ENCODE results near the gene PPP1CA.
A peak's percentile ranks its signal among the peaks of the same experiment; 100 is the strongest.

The PPP1CA gene

DNA sequence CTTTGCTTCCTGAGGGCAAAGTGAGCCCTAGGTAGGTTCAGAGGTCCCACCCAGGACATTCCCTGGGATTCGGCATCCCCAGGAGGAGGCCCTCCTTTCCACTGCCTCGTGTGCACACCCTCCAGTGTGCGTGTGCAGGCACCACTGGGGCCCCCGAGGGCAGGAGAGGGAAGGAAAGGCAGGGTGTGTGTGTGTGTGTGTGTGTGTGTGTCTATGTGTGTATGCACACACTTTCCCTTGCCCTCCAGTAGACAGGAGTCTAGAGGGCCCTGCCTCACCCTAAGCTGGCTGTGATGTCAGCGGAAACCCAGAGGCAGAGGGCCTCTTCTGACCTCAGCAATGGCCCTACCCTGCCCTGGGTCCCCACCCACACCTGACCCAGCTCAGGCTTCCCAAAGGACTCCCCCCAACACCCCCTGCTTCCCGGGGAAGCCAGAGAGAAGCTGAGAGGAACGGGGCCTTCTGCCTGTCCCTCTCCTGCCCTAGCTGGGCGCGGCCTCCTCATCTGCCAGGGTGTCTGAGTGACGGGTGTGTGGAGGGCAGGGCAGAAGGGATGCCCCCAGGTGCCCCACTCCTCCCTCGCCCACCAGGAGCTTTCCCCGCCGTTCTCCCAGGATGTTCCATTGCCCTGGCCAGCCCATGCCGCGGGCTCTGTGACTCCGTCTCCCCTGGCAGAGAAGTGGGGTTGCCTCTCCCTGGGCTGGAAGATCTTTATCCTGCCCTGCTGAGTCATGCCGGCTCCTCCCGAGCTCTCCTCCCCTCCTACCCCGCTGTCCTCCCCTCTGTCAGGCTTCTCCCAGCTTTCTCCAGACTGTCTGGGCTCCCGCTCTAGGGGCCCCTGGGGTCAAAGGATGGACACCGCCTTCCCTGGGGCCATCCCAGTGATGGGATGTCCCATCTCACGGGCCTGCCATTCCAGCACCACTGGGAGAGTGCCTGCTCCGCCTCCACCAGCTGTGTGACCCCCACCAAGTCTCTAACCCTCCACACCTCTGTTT is 22.3 kb downstream of the PPP1CA start:
- DNase-seq, result no peak

DNA sequence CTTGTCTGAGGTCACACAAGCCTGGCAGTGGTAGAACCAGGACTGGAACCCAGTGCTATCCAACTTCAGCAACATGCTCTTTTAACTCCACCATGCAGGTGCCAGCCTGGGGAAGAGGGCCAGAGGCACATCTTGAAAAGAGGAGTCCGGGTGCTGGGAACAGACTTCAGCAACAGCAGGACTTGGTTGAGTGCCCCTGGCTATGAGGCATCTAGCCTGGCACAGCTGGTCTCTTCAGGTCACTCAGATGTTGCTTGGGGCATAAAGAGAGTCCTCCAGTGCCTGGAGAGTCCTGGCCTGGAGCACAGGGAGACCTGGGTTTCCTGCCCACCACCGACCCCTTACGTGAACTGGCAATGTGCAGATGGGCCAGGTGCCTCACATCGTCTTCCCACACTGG is 23.1 kb downstream of the PPP1CA start:
- no peak for DNase-seq

DNA sequence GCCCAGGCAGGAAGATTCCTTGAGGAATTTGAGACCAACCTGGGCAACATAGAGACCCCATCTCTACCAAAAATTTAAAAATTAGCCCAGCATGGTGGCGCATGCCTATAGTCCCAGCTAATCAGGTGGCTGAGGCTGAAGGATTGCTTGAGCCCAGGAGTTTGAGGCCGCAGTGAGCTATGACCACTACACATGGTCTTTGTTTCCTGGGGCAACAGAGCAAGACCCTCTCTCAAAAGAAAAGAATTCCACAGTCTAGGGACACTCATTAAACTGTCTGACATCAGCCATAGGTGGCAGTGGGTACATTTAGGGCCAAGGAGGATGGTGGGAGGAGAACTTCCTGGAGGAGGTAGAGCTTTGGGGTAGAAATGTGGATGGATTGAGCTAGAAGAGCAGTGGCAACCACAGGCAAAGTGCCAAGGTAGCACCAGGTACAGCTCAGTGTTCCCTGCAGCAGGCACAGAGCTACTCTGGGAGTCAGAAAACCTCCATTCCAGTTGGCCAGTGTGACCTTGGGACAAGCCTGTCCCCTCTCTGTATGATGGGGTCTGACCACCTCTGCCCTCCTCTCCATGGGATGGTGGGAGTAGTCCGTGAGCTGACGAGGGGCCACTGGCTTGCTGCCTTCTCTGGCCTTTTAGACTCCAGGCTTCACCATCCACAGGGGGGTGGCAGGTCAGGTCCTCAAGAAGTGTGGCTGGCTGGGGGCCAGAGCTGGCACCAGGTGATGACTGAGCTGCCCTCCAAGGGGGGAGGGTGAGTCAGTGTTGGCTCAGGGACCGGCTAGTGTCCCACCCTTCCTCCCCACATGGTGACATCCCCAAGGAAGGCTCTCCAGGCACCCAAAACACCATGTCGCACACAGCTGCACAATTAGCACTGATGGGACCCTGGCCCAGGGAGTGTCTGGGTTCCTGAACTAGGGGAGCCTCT is 24.5 kb downstream of the PPP1CA start:
- no peak for DNase-seq

DNA sequence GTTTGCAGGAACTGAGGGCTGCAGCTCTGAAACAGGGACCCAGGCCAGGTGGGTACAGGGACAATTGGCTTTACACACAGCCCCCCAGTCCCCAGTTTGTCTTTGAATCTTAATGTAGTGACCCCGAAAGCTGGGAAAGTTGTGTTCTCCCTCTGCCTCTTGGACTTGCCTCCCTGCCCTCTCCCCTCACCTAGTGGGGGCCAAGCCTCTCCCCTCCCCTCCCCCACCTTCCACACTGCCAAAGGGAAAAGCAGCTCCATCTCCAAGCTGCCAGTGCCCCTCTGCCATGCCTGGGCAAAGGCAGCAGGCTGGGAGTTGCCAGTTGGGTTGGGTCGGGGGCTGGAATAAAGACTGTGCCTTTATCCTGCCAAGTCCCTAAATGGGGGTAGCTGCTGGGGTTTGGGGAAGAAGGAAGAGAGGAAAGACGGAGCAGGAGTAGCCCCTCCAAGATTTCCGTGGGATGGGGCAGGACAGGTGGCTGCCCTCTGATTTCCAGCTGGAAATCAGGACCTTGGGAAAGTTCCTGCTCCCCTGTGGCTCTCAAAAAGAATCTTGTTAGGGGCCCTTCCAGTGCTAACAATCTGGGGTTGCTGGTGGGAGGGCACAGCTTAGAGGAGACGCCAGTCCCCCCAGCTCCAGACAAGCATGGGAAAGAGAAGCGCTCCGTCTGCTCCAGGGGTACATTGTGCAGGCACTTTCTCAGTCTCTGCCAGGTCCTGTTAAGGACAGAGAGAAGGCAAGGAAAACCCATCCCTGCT is 25.4 kb downstream of the PPP1CA start:
- no peak for DNase-seq

DNA sequence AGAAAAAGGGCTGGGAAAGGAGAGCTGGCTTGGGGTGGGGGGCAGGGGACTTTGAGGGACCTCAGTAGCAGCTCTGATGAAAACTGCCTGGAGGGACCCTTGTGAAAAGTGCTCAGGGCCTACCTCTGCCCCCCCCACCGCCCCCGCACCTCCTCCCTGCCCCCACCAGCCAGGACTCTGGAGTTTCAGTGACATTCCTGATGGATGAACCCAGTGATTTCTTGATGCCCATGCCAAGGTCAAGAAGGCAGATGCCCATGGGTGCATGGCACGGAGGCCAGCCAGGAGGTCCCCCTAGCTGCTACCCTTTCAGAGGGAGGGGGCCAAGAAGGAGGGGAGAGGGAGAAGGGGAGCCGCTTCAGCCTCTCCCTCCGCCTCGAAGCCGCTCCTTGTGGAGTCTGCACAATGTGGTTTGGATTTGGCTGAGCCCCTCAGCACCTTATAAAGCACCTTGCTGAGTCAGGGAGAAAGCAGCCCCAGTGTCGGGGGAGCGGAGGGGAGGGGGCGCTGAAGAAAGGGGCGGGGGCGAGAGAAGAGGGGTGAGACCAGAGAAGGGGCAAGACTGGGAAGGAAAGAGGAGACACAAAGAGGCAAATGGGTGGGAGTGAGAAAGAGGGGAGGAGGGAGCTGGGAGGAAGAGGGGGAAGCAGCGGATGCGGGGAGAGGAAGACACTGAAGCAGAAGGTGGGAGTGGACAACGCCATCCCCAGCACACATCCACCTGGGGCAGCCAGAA is 26.2 kb downstream of the PPP1CA start:
- no peak for DNase-seq

DNA sequence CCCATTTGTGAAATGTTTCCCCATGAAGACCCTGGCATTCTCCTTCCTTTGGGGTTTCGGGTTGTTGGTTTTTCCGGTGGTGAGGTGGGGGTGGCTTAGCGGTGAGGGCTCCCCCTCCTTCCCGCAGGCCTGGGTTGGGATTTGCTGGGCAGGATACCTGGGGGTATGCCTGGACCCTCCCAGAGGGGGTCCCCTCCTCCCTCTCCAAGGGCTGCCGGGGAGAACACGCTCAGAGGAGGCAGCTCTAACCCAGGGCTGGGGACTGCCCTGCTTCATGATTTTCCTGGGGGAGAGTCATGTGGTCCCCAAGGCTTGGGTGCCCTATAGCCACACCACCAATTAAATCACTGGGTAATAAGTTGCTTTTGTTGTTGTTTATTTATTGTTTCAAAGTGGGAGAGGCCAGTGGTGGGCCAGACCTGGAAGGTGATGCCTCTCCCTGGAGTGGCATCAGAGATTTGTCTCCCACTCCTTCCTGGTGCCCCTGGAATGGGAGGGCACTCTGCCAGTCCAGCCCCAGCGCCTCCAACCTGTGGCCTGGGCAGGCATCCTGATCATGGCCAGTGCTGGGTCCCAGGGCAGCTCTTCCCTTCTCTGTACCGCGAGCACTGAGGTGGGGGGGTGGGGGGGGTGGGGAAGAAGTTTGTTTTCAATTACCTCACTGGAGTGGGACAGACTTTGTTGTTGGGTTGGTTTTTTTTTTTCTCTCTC is 26.9 kb downstream of the PPP1CA start:
- no peak for DNase-seq

DNA sequence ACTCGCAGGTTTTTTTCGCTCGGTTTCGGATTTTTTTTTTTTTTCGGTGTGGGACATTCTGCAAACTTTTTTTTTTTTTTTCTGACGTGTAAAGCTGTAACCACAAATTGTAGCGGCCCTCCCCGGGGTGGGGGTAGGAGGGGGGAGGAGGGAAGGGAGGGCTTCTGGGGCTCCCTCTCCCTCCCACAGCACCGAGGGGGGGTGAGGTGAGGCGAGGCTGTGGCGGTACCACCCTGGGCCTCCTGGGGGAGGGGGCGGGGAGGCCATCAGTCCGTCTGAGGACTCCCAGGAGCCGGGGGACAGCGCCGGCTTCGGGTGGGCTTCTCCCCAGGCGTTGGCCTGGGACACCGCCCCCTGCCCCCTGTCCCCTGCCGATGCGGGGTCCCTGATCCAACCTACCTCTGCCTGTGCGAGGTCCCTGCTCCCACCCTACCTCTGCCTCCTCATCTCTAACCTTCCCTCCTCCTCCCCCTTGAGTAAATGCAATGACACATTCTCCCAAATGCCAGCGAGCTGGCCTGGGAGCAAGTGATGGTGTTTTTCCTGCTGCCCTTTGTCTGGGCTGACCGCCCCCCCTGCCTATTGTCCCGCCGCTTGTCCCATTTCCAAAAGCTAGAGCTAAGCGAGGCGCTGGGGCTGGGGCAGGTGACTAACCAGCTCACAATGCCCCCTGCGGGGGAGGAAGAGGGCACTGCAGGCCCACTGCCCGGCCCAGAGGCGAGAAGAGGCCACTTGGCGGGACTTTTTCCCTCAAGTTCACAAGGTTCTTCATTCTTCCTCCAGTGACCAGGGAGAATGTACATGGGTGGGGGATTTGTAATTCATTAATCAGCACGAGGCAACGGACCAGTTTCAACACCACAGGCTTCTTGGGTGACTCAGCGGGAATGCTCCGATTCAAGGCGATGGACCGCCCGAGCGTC is 27.7 kb downstream of the PPP1CA start:
- no peak for DNase-seq

DNA sequence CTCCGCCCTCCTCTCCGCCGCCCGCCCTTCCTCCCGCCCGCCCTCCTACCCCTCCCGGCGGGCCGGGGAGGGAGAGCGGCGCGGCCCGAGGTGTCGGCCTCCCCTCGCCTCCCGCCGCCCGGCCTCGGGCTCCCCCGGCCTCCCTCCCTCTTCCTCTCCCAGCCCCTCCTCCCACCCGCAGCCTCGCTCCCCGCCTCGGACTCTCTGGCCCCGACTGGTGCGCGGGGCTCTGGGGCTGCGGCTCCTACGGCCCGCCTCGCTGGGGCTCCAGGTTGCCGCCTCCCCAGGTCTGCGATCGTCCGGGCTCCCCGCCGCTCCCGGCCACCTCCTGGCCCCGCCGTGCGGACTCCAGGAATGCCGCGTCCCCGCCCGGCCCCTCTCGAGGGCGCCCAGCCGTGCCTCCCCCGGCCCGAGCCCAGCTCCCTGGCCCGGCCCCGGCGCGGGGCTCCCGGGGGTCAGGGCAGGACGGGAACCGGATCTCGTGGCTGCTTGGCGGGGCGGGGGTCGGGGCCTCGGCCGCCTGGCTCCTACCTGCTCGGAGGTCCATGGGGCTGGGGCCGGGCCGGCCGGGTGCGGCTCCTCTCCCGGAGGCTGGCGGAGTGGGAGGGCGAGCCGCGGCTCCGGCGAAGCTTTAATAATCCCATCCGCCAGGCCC is 28.5 kb downstream of the PPP1CA start, which contains the start of gene CLCF1:
Gene CLCF1, minus strand, starts transcription at position 606 of the 655 bp plus-strand sequence. Its CDS starts 59 bp downstream, at position 547.
- peak; percentile 32 for DNase-seq

DNA sequence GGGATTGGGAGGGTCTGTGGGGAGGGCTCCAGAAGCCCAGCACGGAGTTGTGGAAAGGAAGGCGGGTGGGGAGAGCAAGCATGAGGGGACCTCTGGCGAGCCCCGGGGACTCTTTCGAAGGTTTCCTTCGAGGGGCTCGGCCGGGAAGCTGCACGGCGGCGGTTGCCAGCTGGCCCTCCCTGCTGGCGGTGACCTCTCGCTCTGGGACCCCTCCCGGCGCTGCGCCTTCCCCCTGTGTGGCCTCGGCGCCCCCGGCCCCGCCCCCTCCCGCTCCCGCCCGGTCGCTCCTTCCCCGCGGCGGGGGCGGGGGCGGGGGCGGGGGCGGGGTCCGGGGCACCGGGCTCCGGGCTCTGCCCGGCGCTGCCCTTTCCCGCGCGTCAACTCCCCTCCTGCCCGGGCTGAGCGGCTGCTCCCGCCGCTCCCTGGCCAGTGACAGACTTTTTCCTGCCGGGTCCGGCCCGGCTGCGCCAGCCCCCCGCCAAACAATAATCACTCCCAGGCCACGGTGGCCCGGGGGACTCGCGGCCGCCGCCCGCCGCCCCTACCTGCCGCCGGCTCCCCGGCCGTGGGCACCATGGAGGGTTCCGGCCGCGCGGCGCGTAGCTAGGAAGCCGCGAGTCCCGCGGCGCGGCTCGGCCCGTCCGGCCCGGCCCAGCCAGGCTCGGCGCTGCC is 29.2 kb downstream of the PPP1CA start:
- no peak for DNase-seq

DNA sequence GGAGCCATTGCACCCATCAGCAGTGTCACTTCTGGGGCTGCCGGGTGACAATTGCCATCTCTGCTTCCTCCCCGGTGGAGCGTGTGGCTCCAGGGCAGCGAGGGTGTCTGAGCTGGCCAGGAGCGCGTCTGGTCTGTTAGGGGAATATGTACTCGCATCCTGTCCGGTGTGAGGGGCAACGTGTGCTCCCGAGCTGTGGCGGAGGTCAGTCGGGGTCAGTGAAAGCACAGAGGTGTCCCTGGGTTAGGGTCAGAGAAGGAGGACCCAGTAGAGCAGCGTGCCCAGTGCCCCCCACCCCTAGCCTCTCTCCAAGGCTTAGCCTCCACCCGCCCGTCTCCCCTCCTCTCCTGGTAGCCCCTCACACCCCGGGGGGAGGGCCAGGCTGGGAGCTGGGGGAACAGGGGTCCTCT is 29.7 kb downstream of the PPP1CA start:
- DNase-seq, result peak; percentile 17

DNA sequence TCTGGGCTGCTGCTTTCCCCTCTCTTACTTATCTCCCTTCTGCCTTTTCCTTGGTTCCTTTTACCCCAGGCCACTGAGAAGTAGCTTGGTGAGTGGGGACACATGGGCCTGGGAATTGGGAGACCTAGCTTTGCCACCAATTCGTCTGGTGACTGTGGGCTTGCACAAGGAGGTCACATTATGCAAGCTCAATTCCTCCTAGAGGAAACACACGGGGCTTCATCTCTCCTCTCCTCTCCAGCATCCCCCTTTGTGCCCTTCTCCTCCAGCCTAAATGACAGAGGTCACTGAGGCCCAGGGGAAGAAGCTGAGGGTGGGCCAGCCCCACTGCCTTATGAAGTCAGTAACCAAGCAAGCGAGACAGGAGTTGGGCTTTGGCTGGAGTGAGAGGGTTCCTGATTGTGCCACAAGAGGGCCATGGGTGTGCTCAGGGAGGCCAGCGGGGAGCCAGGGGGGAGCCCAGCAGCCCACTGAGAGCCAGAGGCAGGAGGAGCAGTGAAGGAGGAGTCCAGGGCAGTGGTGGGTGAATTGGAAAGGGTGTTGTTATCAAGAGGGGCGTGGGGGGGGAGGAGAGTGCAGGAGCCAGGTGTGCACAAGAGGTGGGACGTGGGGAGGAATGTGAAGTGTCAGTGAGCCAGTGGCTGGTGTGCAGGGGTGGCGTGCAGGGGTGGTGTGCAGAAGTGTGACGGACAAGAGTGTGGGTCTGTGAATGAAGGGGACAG is 30.3 kb downstream of the PPP1CA start:
- DNase-seq, result no peak

DNA sequence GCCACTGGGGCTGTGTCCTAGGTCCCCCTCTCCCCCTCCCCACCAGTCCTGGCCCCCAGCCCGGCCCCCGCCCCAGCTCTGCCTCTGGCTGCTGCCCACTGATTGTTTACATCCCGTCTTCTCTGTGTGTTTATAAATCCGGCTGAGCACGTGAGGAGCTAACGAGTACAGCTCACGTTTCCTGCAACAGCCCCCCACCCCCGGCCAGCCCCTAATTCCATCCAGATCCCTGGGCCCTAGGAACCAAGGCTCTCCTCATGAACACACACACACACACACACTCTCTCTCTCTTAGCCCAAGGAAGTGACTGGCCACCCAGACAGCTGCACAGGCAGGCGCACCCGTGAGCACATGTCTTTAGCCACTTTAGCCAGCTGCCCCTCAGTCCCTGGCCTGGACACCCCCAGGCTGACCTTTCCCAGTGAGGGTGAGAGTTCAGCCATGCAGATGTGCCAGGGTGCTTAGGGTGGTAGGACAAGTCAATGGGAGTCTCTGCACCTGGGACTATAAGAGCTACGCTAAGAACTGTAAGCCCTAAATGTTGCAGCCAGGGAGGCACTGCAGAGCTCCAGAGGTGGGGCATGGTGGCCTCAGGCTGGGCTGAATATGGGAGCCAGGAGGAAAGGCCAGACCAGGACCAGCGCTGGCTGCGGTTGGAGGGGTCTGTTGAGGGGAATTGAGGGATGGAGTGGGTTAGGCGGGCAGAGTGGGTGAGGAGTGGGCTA is 31.1 kb downstream of the PPP1CA start:
- no peak for DNase-seq

DNA sequence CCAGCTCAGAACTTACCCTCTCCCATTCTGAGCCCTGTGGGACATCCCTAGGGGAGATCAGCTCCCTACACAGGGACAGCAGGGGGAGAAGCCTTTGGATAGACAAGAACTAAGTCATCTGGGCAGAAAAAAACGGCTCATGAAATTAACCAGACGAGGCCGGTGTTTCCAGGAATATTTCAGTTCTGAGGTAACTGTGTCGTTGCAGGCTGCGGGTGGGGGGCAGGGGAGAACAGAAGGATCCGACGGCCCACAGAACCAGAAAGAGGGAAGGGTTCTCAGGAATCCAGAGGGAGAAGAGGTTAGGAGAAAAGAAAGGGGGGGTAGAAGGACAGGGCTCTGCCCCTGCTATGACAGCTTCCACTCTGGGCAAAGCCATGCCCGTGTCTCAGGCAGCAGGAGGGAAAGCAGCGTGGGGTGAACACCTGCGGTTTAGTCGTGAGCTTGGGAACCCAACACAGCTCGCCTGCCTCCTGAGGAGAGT is 31.8 kb downstream of the PPP1CA start:
- DNase-seq, result no peak

DNA sequence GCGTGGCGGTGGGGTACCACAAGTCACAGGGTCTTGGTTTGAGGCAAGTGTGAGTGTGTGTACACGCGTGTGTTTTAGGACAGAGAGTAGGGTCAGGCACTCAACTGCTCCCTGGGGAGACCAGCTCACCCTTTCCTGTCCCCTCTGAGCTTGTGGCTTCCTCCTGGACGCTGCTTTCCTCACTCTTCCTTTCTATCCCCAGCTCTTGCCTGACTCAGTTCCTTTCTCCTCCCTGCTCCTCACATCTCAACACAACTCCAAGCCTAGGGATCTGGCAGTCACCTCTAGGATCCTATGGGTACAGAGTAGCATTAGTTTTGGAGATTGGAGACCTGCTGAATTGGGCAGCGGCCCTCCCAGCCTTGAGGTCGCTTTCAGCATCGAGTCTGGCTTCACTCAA is 32.4 kb downstream of the PPP1CA start:
- DNase-seq, result no peak

DNA sequence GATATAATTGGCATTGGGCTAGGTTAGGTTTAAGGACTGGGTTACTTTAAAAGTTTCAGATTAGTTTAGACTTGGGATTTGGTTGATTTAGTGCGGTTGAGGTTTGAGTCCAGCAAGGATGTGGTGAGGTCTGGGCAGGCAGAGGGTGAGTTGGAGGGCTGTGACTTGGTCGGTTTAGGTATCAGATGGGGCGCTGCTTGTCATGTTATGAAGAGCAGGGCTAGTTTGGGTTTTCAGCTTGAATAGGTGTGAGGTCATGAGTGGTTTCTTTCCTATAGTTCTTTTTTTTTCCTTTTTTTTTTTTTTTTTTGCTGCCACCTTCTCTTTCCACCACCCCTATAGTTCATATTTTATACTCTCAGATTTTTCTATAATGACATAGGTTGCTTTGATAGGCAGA is 33.0 kb downstream of the PPP1CA start:
- no peak for DNase-seq

DNA sequence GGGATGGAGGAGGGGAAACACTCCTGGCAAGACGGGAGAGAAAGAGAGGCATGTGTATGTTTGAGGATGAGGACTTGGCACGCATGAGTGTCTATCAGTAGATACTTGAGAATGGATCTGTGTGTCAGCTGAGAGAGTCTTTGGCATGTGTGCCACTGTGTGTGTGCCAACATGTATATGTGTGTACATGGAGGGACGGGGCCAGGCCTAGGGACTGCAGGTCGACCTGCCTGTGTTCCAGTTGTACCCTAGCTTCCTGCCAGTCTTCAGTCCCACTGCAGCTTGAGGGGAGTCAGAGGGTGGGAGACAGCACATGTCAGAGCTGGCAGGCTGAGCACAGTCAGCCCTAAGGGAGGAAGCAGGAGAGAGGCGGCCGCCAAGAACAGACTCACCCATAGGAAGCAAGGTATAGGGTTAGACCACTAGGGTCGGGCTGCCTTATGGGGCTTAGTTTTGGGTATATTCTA is 33.9 kb downstream of the PPP1CA start:
- DNase-seq, result no peak

Measured in NCI-H526 treated with DMSO at 0.1 percent for 48 hours (cell line).